ENCODE results near the gene TLK1.

GRCh38 chr2:170969030-170969429 is 191.7 kb downstream of the TLK1 start:
- TF ChIP-seq EP300 (IDR thresholded peaks at IDR 0.05) (no peak), POLR2A (IDR thresholded peaks at IDR 0.05) (no peak), POLR2AphosphoS5 (IDR thresholded peaks at IDR 0.05) (no peak)
- TF ChIP-seq, protein P1, sequence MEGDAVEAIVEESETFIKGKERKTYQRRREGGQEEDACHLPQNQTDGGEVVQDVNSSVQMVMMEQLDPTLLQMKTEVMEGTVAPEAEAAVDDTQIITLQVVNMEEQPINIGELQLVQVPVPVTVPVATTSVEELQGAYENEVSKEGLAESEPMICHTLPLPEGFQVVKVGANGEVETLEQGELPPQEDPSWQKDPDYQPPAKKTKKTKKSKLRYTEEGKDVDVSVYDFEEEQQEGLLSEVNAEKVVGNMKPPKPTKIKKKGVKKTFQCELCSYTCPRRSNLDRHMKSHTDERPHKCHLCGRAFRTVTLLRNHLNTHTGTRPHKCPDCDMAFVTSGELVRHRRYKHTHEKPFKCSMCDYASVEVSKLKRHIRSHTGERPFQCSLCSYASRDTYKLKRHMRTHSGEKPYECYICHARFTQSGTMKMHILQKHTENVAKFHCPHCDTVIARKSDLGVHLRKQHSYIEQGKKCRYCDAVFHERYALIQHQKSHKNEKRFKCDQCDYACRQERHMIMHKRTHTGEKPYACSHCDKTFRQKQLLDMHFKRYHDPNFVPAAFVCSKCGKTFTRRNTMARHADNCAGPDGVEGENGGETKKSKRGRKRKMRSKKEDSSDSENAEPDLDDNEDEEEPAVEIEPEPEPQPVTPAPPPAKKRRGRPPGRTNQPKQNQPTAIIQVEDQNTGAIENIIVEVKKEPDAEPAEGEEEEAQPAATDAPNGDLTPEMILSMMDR (IDR thresholded peaks at IDR 0.05) = no peak
